Activated T-cell treated with anti-CD3 and anti-CD28 coated beads, Interleukin-2, amount 50 U/mL, for 72 hours (primary cell): ENCODE results near the gene SPTAN1. TPM values are rescaled to one million over a fixed set of nuclear protein-coding genes. Genes with fewer than 3 reads are reported as not detected.
A peak's percentile ranks its signal among the peaks of the same experiment; 100 is the strongest.
"Not testable (repeated sequence)": the region's sequence is repeated elsewhere in the genome, so short reads cannot be mapped to it uniquely, and the experiment has no call there.

Source experiments
- ATAC-seq, 2 donors: fragments of 150-1000 bp; cut with Tn5 transposase; replicated peaks in 1 of 2; 2 replicates each; pipeline ENCODE4 v1.10.0; 2021; ENCODE audit warnings: moderate library complexity in 2 of 2, mild to moderate bottlenecking in 1 of 2
- DNase-seq, 2 donors: peaks; one replicate each; pipeline ENCODE4 v3.0.0; 2021 to 2022; ENCODE audit warnings: mixed read lengths in 1 of 2
- H3K27ac Mint-ChIP-seq: one replicate; pipeline ENCODE4 v1.8.0; 2022; ENCODE audit warnings: mild to moderate bottlenecking, moderate library complexity, mixed read lengths
- H3K27me3 Mint-ChIP-seq: one replicate; pipeline ENCODE4 v1.8.0; 2022; ENCODE audit warnings: low read depth, mixed read lengths
- H3K36me3 Mint-ChIP-seq, 2 donors: one replicate each; pipeline ENCODE4 v1.8.0; 2022; ENCODE audit warnings: mixed read lengths in 2 of 2, mild to moderate bottlenecking in 1 of 2; ENCODE audit not compliant: insufficient read depth in 2 of 2
- H3K4me1 Mint-ChIP-seq: one replicate; pipeline ENCODE4 v1.8.0; 2022; ENCODE audit warnings: low read depth, mixed read lengths
- H3K4me3 Mint-ChIP-seq, 2 donors: one replicate each; pipeline ENCODE4 v1.8.0; 2022; ENCODE audit warnings: mild to moderate bottlenecking in 2 of 2, mixed read lengths in 2 of 2, moderate library complexity in 2 of 2
- H3K9me3 Mint-ChIP-seq, 2 donors: one replicate each; pipeline ENCODE4 v1.8.0; 2022; ENCODE audit warnings: mixed read lengths in 2 of 2
- total RNA-seq, 2 donors: library from RNA; stranded (reverse); gene quantifications; one replicate each; pipeline ENCODE4 v1.2.3, GENCODE V29; 2022

SPTAN1 gene
- total RNA-seq, 2 donors from 2014 or later = 289 to 304 TPM

- no peak for DNase-seq
- Mint-ChIP-seq H3K4me1 (peaks cover 5% of the 10 kb centered on the region), H3K27ac (peak overlapping the region; percentile 86), H3K27me3 (no peaks in the 10 kb centered on the region), H3K9me3 (no peaks in the 10 kb centered on the region), H3K36me3 (peaks cover 0 to 2% of the 10 kb centered on the region in 2 donors), H3K4me3 (peak overlapping the region; percentile 24 to 74)
- ATAC-seq = no peak
These were observed 4.7 kb downstream of the SPTAN1 start for GRCh38 chr9:128556926-128557634.

GRCh38 chr9:128558431-128559310, 6.3 kb downstream of the SPTAN1 start:
- Mint-ChIP-seq H3K4me1 (peaks cover 14% of the 10 kb centered on the region), H3K9me3 (no peaks in the 10 kb centered on the region), H3K4me3 (peak overlapping the region; percentile 63 to 76), H3K27ac (peak overlapping the region; percentile 81), H3K36me3 (peaks cover 0 to 5% of the 10 kb centered on the region in 2 donors), H3K27me3 (no peaks in the 10 kb centered on the region)
- DNase-seq (peak; percentile 73 to 85), ATAC-seq (peak; percentile 88 to 94)

GRCh38 chr9:128565578-128565977, 13.2 kb downstream of the SPTAN1 start:
- Mint-ChIP-seq H3K36me3 (peaks cover 5 to 22% of the 10 kb centered on the region in 2 donors), H3K4me3 (no peak overlapping the region), H3K27me3 (no peaks in the 10 kb centered on the region), H3K9me3 (no peaks in the 10 kb centered on the region), H3K27ac (peak overlapping the region; percentile 76), H3K4me1 (peaks cover 29% of the 10 kb centered on the region)
- ATAC-seq (no peak), DNase-seq (no peak)

GRCh38 chr9:128568470-128569078, 16.2 kb downstream of the SPTAN1 start:
- Mint-ChIP-seq H3K36me3 (peaks cover 5 to 21% of the 10 kb centered on the region in 2 donors), H3K4me1 (peaks cover 26% of the 10 kb centered on the region), H3K27ac (peak overlapping the region; percentile 73), H3K9me3 (no peaks in the 10 kb centered on the region), H3K27me3 (no peaks in the 10 kb centered on the region), H3K4me3 (no peak overlapping the region)
- DNase-seq = no peak
- ATAC-seq = peak in 1 of 2 donors; percentile 47

- peaks cover 6 to 44% of the 10 kb centered on the region in 2 donors for H3K36me3 Mint-ChIP-seq
- H3K9me3 Mint-ChIP-seq = no peaks in the 10 kb centered on the region
- H3K27me3 Mint-ChIP-seq = no peaks in the 10 kb centered on the region
- ATAC-seq (no peak), DNase-seq (no peak)
- peaks cover 10% of the 10 kb centered on the region for H3K4me1 Mint-ChIP-seq
- H3K4me3 Mint-ChIP-seq = no peak overlapping the region
- H3K27ac Mint-ChIP-seq = no peak overlapping the region
These were observed 23.1 kb downstream of the SPTAN1 start for GRCh38 chr9:128575469-128575868.

- DNase-seq (no peak), ATAC-seq (no peak)
- Mint-ChIP-seq H3K27me3 (no peaks in the 10 kb centered on the region), H3K4me3 (no peak overlapping the region), H3K4me1 (peaks cover 10% of the 10 kb centered on the region), H3K36me3 (peaks cover 7 to 48% of the 10 kb centered on the region in 2 donors), H3K27ac (no peak overlapping the region), H3K9me3 (no peaks in the 10 kb centered on the region)
These were observed 23.5 kb downstream of the SPTAN1 start for GRCh38 chr9:128575916-128576315.

- ATAC-seq (no peak), DNase-seq (no peak)
- Mint-ChIP-seq H3K4me3 (no peak overlapping the region), H3K9me3 (no peaks in the 10 kb centered on the region), H3K27me3 (no peaks in the 10 kb centered on the region), H3K4me1 (peaks cover 7% of the 10 kb centered on the region), H3K36me3 (peaks cover 7 to 50% of the 10 kb centered on the region in 2 donors), H3K27ac (no peak overlapping the region)
These were observed 24.8 kb downstream of the SPTAN1 start for GRCh38 chr9:128577206-128577605.

- DNase-seq (no peak), ATAC-seq (no peak)
- H3K27me3 Mint-ChIP-seq = no peaks in the 10 kb centered on the region
- H3K36me3 Mint-ChIP-seq = peaks cover 7 to 58% of the 10 kb centered on the region in 2 donors
- H3K4me3 Mint-ChIP-seq = no peak overlapping the region
- H3K9me3 Mint-ChIP-seq = no peaks in the 10 kb centered on the region
- peak overlapping the region; percentile 64 for H3K27ac Mint-ChIP-seq
- no peaks in the 10 kb centered on the region for H3K4me1 Mint-ChIP-seq
These were observed 26.8 kb downstream of the SPTAN1 start for GRCh38 chr9:128579194-128579593.

- Mint-ChIP-seq H3K9me3 (no peaks in the 10 kb centered on the region), H3K36me3 (peaks cover 11 to 58% of the 10 kb centered on the region in 2 donors), H3K27ac (peak overlapping the region; percentile 14), H3K4me1 (no peaks in the 10 kb centered on the region), H3K4me3 (no peak overlapping the region), H3K27me3 (no peaks in the 10 kb centered on the region)
- no peak for DNase-seq
- no peak for ATAC-seq
These were observed 28.3 kb downstream of the SPTAN1 start for GRCh38 chr9:128580731-128581130.

- not testable (repeated sequence) for H3K9me3 Mint-ChIP-seq, H3K27ac Mint-ChIP-seq, DNase-seq, ATAC-seq, H3K27me3 Mint-ChIP-seq, H3K4me3 Mint-ChIP-seq
- Mint-ChIP-seq H3K4me1 (peaks cover 18% of the 10 kb centered on the region), H3K36me3 (peaks cover 18 to 51% of the 10 kb centered on the region in 2 donors)
These were observed 32.8 kb downstream of the SPTAN1 start for GRCh38 chr9:128585155-128585554.

- H3K4me3 Mint-ChIP-seq = peak overlapping the region; percentile 20 to 52
- peaks cover 18% of the 10 kb centered on the region for H3K4me1 Mint-ChIP-seq
- not testable (repeated sequence) for H3K9me3 Mint-ChIP-seq, H3K27me3 Mint-ChIP-seq, DNase-seq
- H3K27ac Mint-ChIP-seq = peak overlapping the region; percentile 66
- ATAC-seq = peak in 1 of 2 donors; percentile 37
- peaks cover 18 to 54% of the 10 kb centered on the region in 2 donors for H3K36me3 Mint-ChIP-seq
These were observed 34.5 kb downstream of the SPTAN1 start for GRCh38 chr9:128586934-128587333.

- peak overlapping the region; percentile 66 for H3K27ac Mint-ChIP-seq
- peak overlapping the region; percentile 20 to 52 for H3K4me3 Mint-ChIP-seq
These were observed 35.1 kb downstream of the SPTAN1 start for GRCh38 chr9:128587453-128587852.

More at GRCh38 chr9:128587453-128587852, 35.1 kb downstream of the SPTAN1 start:
- H3K36me3 Mint-ChIP-seq = peaks cover 18 to 56% of the 10 kb centered on the region in 2 donors
- DNase-seq = peak; percentile 56 to 59
- peak; percentile 96 to 97 for ATAC-seq
- H3K4me1 Mint-ChIP-seq = peaks cover 18% of the 10 kb centered on the region
- no peaks in the 10 kb centered on the region for H3K9me3 Mint-ChIP-seq
- H3K27me3 Mint-ChIP-seq = no peaks in the 10 kb centered on the region
